GM21423 (cell line): ENCODE results near the gene KDM4E.
A peak's percentile ranks its signal among the peaks of the same experiment; 100 is the strongest.
"Not testable (repeated sequence)": the region's sequence is repeated elsewhere in the genome, so short reads cannot be mapped to it uniquely, and the experiment has no call there.

Experiments used
- ATAC-seq: cut with Tn5 transposase; IDR thresholded peaks from one replicate; pipeline ENCODE4 v1.9.1; 2021; ENCODE audit warnings: mild to moderate bottlenecking, moderate library complexity; ENCODE audit not compliant: unreplicated experiment

KDM4E gene

DNA sequence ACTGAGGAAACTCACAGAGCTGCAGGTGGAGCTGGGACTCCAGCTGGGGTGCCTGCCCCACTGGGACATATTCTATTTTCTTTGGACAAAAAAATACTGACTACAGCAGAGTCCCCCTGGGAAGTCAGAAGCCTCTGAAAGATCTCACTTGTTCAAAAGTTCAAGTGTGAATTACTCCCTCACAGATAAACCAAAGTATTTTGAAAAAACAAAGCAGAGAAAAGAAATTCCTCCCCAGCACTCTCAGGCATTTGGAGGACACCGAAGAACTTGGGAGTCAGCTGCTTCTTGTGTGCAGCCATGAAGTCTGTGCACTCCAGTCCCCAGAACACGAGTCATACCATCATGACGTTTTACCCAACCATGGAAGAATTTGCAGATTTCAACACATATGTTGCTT is 24.1 kb downstream of the KDM4E start, which contains the start of gene KDM4F:
TSS of gene KDM4F (plus strand) at position 301 of the 400 bp plus-strand sequence.
- not testable (repeated sequence) for ATAC-seq

DNA sequence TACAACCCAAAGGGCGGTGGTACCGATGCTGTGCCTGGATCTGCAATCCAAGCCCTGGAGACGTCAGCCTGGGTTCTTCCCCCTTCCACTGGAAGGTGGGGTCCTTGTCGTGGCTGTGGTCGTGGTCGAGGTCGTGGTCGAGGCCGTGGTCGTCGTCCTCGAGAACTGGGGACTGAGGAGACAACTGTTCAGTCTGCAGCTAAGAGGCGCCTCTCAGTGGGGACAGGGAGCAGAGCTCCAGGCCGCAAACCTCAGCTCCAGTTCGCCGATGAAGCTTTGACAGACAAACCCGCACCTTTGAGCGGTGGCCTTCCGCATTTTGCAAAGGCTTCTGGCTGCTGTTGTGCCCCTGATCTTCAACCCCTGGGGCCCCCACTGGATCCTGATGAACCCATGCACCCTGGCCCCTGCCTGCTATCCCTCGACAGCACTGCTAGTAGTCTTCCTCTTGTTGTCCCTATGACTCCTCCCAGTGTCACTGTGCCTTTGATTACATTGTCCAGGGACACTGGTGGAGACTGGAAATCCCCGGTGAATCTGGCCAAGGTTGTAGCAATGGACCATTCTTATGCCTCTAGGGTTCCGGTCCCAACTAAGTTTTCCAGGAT is 25.6 kb downstream of the KDM4E start:
- ATAC-seq, result no peak

DNA sequence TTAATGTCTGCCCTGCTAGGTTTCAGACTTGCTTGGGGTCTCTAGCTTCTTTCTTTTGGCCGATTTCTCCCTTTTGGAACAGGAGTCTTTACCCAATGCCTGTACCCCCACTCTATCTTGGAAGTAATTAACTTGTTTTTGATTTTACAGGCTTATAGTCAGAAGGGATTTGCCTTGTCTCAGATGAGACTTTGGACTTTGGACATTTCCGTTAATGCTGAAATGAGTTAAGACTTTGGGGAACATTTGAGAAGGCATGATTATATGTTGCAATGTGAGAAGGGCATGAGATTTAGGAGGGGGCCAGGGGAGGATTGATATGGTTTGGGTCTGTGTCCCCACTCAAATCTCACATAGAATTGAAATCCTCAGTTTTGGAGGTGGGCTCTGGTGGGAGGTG is 29.3 kb downstream of the KDM4E start:
- no peak for ATAC-seq

DNA sequence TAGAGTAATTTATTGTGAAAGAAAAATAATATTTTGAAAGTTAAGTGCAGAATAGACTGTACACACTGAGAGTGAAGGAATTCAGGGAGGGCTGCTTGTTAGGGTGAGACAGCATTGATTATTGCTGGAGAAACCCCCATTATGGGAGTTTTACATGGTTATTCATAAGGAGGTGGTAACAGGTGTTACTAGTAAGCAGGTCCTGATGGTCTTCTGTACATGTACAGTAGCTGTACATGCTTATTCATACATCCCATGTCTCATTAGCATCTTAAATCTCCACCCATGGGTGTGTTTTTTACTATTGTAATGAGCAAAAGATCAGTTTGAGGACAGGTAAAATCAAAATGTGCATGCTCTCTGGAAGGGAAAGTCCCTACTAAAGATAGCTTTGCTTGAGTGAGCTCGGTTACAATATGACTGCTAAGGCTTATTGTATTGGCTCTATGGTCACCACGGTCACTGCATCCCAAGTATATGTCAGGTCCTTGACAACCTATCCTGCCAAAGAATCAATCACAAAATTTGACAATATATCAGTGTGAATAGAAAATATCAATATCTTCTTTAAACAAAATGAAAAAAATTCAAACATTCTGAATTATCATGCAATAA is 30.3 kb downstream of the KDM4E start:
- ATAC-seq, result peak; percentile 94

DNA sequence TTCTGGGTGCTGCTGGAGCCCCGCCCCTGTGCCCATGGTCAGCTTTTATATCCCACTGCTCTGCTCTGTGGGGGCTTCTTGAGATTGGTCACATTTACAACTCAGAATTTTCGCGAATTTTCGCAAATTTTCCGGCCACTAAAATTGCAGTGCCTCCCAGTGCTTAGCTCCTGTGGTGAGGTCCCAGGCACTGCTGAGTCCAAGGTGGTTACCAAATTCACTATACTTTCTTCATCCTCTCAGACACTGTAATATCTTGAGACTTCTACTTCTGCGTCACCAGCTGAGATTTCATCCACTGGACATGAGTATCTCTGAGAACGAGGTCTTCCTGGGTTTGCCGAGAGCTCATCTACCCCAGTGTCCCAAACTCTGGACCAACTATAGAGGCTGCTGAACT is 32.9 kb downstream of the KDM4E start:
- ATAC-seq, result no peak

DNA sequence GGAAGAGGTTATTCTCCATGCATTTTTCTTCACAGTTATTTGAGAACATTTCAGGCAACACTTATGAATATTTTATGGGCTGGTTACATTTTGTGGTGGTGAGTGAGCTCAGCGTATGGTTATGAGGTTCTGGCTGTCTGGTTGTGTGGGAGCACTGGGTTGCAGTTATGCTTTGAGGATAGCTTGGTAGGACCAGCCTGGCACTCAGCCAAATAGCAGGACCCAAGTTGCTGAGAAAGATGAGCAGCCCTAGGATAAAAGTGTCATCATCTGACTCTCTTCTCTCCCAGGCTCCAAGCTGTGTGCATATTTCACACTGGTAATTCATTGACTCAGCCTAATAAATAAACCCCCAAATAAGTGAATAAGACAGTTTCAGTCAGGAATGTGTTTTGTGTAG is 33.6 kb downstream of the KDM4E start:
- ATAC-seq, result no peak

DNA sequence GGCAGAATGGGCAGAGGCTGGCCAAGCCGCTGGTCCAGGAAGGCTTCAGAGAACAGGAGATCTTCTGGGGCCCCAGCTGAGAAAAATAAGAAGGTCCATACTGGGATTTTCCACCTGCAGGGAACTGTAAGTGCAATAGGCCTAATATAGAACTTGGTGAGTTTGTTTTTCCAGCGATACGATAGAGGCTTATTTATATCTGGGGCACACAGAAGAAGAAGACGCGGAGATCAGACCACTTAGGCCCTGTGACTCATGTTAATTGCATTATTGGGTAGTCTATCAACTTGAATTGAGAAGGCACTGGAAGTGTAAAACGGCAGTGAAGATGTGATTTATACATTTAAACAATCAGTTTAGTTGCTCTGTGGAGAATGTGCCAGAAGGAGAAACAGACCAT is 34.0 kb downstream of the KDM4E start:
- ATAC-seq, result no peak

DNA sequence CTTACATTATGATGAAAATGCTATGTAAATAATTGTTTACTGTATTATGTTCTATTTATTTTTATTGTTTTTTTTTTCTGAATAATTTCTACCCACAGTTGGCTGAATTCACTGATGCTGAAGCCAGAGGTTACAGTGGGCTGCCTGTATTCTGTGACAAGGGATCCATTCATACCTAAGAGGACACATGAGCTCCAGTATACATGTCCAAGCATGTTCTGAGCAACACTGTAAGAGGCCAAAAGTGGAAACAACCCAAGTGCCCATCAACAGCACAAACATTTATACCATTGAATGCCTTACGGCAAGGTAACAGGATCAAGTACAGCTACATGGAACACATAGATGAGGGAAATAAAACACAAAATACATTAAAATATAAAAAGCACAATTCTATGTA is 40.3 kb downstream of the KDM4E start:
- ATAC-seq, result no peak

DNA sequence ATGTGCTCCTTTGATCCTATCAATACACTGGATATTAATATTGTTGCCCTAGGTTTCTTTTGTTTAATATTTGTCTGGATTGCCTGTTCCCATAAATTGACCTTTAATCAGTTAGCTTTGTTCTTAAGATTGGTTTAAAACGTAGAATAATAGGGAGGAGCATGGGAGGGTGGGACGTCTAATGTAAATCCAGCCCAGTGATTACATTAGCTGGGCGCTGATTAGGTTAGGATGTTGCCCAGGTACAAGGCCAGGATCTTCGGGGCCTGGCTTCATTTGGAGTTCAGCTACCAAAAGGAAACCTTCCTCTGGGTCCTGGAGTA is 41.6 kb downstream of the KDM4E start, which contains the start of gene SRSF8:
TSS of gene SRSF8 (plus strand) at position 204 of the 323 bp plus-strand sequence. CDS start 308 bp downstream, outside the sequence.
- peak; percentile 35 for ATAC-seq

DNA sequence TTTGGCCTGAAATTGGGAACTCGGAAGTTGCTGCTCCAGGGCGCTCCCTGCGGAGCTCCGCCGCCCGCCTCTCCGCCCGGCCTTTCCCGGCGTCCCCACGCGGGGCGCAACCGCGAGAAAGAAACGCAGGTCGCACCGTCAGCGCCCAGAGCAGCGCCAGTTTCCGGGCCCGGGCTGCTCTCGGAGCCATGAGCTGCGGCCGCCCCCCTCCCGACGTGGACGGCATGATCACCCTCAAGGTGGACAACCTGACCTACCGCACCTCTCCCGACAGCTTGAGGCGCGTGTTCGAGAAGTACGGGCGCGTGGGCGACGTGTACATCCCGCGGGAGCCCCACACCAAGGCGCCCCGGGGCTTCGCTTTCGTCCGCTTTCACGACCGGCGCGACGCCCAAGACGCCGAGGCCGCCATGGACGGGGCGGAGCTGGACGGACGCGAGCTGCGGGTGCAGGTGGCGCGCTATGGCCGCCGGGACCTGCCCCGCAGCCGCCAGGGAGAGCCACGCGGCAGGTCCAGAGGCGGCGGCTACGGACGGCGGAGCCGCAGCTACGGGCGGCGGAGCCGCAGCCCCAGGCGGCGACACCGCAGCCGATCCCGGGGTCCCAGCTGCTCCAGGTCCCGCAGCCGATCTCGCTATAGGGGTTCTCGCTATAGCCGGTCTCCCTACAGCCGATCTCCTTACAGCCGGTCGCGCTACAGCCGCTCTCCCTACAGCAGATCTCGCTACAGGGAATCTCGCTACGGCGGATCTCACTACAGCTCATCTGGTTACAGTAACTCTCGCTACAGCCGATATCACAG is 42.2 kb downstream of the KDM4E start:
- peak; percentile 56 for ATAC-seq

DNA sequence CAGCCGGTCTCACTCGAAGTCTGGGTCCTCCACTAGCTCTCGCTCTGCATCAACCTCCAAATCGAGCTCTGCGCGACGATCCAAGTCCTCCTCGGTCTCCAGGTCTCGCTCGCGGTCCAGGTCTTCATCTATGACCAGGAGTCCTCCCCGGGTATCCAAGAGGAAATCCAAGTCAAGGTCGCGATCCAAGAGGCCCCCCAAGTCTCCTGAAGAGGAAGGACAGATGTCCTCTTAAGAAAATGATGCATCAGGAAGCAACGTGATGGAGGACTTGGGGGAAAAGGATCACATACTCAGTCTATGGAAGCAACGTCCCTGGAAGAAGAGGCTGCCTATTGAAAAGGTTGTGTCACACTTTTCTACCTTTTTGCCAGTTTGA is 42.8 kb downstream of the KDM4E start:
- ATAC-seq, result no peak

DNA sequence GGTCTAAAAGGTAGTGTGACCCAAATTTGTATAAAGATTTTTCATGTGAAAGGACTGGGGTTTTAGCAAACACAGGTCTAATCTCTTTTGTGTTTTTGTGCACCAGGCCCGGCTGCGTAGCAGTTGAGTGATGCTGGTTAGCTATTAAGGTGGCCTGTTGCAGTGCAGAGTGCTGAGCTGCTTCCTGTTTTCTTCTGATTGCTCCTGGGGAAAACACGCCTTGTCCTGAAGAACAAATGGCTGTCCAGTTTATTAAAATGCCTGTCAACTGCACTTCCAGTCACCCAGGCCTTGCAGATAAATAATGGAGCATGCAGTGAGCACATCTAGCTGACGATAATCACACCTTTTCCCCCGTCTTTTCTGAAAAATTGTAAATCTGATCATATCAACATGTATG is 43.5 kb downstream of the KDM4E start:
- ATAC-seq, result peak; percentile 72

DNA sequence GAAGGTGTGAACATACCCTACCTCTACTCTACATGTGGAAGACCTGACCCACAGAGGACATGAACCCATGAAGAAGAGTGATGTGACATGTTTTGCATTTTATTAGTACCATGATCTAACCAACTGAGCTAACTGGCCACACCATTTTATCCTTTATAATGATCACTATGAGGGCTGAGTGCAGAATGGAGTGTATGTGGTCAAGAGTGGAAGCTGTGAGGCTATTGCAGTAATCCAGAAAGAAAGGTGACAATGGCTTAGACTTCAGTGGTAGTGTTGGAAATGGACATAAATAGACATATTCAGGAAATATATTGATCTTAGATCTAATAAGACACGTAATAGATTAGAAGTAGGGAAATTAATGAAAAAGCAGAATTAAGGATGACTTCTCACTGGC is 45.4 kb downstream of the KDM4E start:
- ATAC-seq, result no peak

DNA sequence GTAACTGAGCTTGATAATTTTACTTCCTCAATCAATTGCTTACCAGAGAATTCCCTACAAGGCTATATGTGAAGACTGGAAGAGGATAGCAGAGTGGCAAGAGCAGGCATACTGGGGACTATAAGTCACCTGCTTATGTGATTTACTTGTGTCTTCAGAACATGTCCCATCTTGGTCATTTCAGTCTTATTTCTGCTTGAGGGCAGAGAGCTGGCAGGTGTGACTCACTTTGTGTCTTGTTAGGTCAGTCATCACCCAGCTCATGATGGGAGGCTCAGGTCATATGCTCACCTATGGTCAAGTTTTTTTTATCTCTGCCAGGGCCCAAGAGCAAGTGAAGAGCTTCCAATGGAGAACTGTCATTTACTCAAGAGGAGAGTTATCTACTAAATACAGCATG is 47.9 kb downstream of the KDM4E start:
- no peak for ATAC-seq

DNA sequence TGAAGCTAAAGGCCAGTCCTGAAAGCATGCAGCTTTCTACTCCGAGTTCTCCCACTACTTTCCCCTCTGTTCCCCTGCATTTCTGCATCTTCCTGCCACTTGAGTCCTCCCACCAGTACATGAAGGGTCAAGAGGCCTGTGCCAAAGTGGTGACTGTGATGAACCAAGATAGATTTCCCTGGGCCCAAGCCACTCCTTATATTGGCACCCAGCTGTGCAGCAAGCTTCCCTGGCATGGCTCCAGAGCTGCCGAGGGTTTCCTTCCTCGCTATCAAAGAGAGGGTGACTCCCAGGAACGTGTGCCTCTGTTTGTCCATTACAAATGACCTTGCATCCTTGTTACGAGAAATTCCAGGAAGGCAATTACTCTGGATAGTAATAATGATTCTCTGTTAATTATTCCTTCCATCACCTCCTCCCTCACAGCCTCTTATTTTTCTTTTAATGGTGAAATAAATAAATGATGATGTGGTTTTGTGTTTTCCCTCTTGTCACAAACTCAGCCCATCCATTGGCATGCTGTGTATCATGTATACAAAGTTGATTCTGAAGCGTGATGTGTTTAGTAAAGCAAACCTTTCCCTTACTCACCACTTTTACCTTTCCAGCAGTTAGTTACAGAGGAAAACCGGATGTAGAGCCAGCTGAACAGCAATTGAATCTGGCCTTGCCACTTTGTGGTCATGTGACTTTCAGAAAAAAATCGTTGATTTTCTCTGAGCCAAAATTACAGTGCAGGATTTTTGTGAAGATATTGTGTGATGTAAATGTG is 49.9 kb downstream of the KDM4E start:
- no peak for ATAC-seq

DNA sequence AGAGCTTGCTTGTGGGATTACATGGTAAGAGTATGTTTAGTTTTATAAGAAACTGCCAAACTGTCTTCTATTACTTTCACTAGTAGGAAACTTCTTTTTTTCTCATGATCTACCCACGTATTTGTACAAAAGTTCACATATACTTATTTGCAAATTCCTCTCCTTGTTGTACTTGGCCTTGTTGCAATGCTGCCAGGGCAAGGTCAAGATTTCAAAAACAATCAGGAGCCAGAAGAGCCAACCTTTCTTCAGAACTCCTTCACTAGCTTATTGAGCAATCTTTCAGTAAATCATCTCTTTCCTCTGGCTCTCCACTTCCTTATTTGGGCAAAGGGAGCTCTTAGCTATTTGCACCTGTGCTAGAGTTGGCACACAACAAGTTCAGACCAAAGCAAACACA is 51.4 kb downstream of the KDM4E start:
- ATAC-seq, result peak; percentile 82

DNA sequence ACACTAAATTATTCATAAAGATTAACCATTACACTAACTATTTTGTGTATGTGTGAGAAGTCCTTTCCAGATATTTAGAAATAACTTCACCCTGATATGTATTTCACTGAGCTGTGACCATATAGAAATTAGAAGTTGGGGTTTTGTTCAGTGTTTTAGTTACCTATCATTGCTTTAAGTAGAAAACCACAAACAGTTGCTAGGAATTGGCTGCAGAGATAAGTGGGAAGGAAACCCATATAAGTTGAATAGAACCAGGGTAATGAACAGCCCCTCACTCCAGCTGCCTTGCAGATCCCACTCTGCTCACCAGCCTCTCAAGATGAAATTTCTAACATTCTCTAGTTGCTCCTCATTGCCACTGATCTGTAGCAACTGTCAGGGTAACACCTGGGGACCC is 51.9 kb downstream of the KDM4E start:
- no peak for ATAC-seq
